SU-DHL-6 (cell line): ENCODE data around the gene PCDH12.

ENCODE experiments used
- H2AFZ ChIP-seq: fragments of 200-600 bp; sonication (generic); 2 replicates; pipeline ENCODE4 v1.6.1; 2014; ENCODE audit warnings: low read depth, mild to moderate bottlenecking, moderate library complexity, mixed read lengths, antibody characterized with exemption, low read length; ENCODE audit not compliant: severe bottlenecking
- H3F3A ChIP-seq: fragments of 200-600 bp; shearing (Covaris generic); 2 replicates; pipeline ENCODE4 v1.6.0; 2016; ENCODE audit warnings: antibody characterized with exemption, mild to moderate bottlenecking; ENCODE audit not compliant: insufficient read depth
- H3K27ac ChIP-seq: fragments of 200-600 bp; sonication (generic); 2 replicates; pipeline ENCODE4 v1.5.1; 2016; ENCODE audit warnings: low read depth, mild to moderate bottlenecking, low read length, moderate library complexity, mixed read lengths
- H3K27me3 ChIP-seq: fragments of 200-600 bp; sonication (generic), shearing (Covaris generic); 2 replicates; pipeline ENCODE4 v1.6.0; 2014; ENCODE audit warnings: mild to moderate bottlenecking, low read length
- H3K36me3 ChIP-seq: fragments of 200-600 bp; sonication (generic); 2 replicates; pipeline ENCODE4 v1.6.1; 2014; ENCODE audit warnings: mild to moderate bottlenecking, low read length, mixed read lengths
- H3K4me2 ChIP-seq: fragments of 300-600, 200-600 bp; shearing (Covaris generic), sonication (generic); 2 replicates; pipeline ENCODE4 v1.6.0; 2014; ENCODE audit warnings: low read length, low read depth, mild to moderate bottlenecking; ENCODE audit not compliant: poor library complexity, severe bottlenecking
- H3K4me3 ChIP-seq: fragments of 200-600 bp; sonication (generic); 2 replicates; pipeline ENCODE4 v1.5.1; 2014; ENCODE audit warnings: antibody characterized with exemption, low read length, mild to moderate bottlenecking, mixed read lengths; ENCODE audit not compliant: insufficient read depth, poor library complexity, severe bottlenecking
- H3K79me2 ChIP-seq: fragments of 200-600 bp; sonication (generic); 2 replicates; pipeline ENCODE4 v1.6.1; 2014; ENCODE audit warnings: mild to moderate bottlenecking, low read length, moderate library complexity; ENCODE audit not compliant: insufficient read depth
- H3K9ac ChIP-seq: fragments of 200-600 bp; sonication (generic); 2 replicates; pipeline ENCODE4 v1.7.0; 2014; ENCODE audit warnings: mild to moderate bottlenecking, low read length
- H3K9me2 ChIP-seq: fragments of 200-600 bp; sonication (generic); replicated peaks from 2 replicates; pipeline ENCODE4 v1.6.1; 2014; ENCODE audit warnings: low read length; ENCODE audit not compliant: insufficient read depth
- H3K9me3 ChIP-seq: fragments of 200-600 bp; sonication (generic); 2 replicates; pipeline ENCODE4 v1.6.1; 2014; ENCODE audit warnings: low read length, mixed read lengths; ENCODE audit not compliant: insufficient read depth
- H4K20me1 ChIP-seq: fragments of 200-600 bp; sonication (generic); 2 replicates; pipeline ENCODE4 v1.6.1; 2014; ENCODE audit warnings: low read depth, mild to moderate bottlenecking, antibody characterized with exemption, low read length, moderate library complexity, mixed read lengths
- EZH2phosphoT487 ChIP-seq: fragments of 200-600 bp; sonication (generic), shearing (Covaris generic); conservative IDR thresholded peaks from 2 replicates; pipeline ENCODE4 v1.6.1; 2018; ENCODE audit warnings: mild to moderate bottlenecking, antibody characterized with exemption, low read length, moderate library complexity, mixed read lengths
- TF ChIP-seq, protein P1 (sequence below): fragments of 200-600 bp; sonication (generic); IDR thresholded peaks from one replicate; pipeline ENCODE4 v1.5.1; 2017; ENCODE audit warnings: antibody characterized with exemption, mild to moderate bottlenecking, low read length, moderate library complexity; ENCODE audit not compliant: insufficient read depth, poor library complexity, severe bottlenecking

PCDH12 gene

GRCh38 chr5:141982626-141983025 is 24.6 kb upstream of the PCDH12 start:
- H3K36me3 ChIP-seq, result peaks cover 20% of the 10 kb centered on the region; the same call in 1 of the 2 replicates
- H3K27me3 ChIP-seq, result no peaks in the 10 kb centered on the region
- H3K9ac ChIP-seq, result no peak overlapping the region
- H3K4me2 ChIP-seq, result no peak overlapping the region
- H3K9me2 ChIP-seq, result no peaks in the 10 kb centered on the region
- no peaks in the 10 kb centered on the region for H3K9me3 ChIP-seq
- H3K79me2 ChIP-seq, result no peaks in the 10 kb centered on the region
- no peaks in the 10 kb centered on the region for H3F3A ChIP-seq
- no peak overlapping the region for H2AFZ ChIP-seq
- H4K20me1 ChIP-seq, result no peaks in the 10 kb centered on the region
- no peak overlapping the region for H3K27ac ChIP-seq
- H3K4me3 ChIP-seq, result no peak overlapping the region
- no peak for TF ChIP-seq EZH2phosphoT487
- TF ChIP-seq, protein P1, sequence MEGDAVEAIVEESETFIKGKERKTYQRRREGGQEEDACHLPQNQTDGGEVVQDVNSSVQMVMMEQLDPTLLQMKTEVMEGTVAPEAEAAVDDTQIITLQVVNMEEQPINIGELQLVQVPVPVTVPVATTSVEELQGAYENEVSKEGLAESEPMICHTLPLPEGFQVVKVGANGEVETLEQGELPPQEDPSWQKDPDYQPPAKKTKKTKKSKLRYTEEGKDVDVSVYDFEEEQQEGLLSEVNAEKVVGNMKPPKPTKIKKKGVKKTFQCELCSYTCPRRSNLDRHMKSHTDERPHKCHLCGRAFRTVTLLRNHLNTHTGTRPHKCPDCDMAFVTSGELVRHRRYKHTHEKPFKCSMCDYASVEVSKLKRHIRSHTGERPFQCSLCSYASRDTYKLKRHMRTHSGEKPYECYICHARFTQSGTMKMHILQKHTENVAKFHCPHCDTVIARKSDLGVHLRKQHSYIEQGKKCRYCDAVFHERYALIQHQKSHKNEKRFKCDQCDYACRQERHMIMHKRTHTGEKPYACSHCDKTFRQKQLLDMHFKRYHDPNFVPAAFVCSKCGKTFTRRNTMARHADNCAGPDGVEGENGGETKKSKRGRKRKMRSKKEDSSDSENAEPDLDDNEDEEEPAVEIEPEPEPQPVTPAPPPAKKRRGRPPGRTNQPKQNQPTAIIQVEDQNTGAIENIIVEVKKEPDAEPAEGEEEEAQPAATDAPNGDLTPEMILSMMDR, result no peak

DNA sequence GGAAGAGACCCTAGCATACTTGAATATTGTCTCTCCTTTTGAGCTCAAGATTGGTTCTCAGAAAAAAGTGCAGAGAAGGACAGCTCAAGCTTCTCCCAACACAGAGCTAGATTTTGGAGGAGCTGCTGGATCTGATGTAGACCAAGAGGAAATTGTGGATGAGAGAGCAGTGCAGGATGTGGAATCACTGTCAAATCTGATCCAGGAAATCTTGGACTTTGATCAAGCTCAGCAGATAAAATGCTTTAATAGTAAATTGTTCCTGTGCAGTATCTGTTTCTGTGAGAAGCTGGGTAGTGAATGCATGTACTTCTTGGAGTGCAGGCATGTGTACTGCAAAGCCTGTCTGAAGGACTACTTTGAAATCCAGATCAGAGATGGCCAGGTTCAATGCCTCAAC is 20.4 kb upstream of the PCDH12 start:
- Histone ChIP-seq H3F3A (no peaks in the 10 kb centered on the region), H3K4me3 (no peak overlapping the region), H3K36me3 (peaks cover 15% of the 10 kb centered on the region), H3K79me2 (no peaks in the 10 kb centered on the region), H3K9me2 (no peaks in the 10 kb centered on the region), H3K9ac (no peak overlapping the region), H3K4me2 (no peak overlapping the region), H3K27me3 (no peaks in the 10 kb centered on the region), H3K27ac (no peak overlapping the region), H2AFZ (no peak overlapping the region), H4K20me1 (no peaks in the 10 kb centered on the region), H3K9me3 (no peaks in the 10 kb centered on the region)
- TF ChIP-seq EZH2phosphoT487, result no peak

GRCh38 chr5:141976176-141976575 is 18.2 kb upstream of the PCDH12 start:
- TF ChIP-seq, protein P1, result no peak
- no peak for TF ChIP-seq EZH2phosphoT487
- Histone ChIP-seq H3K9me2 (no peaks in the 10 kb centered on the region), H3K4me2 (no peak overlapping the region), H3K27me3 (no peaks in the 10 kb centered on the region), H3K9ac (no peak overlapping the region), H3F3A (no peaks in the 10 kb centered on the region), H3K79me2 (no peaks in the 10 kb centered on the region), H3K4me3 (no peak overlapping the region), H3K36me3 (peaks cover 11% of the 10 kb centered on the region), H2AFZ (no peak overlapping the region), H3K9me3 (no peaks in the 10 kb centered on the region), H4K20me1 (no peaks in the 10 kb centered on the region), H3K27ac (no peak overlapping the region)

- H3K4me3 ChIP-seq, result no peak overlapping the region
These were observed 16.0 kb upstream of the PCDH12 start for GRCh38 chr5:141973871-141974595.

More at GRCh38 chr5:141973871-141974595, 16.0 kb upstream of the PCDH12 start:
- Histone ChIP-seq H3F3A (peaks cover 18% of the 10 kb centered on the region; the same call in 1 of the 2 replicates), H3K36me3 (peaks cover 11% of the 10 kb centered on the region), H3K4me2 (no peak overlapping the region), H3K27ac (no peak overlapping the region), H3K9me3 (no peaks in the 10 kb centered on the region), H3K9ac (no peak overlapping the region), H3K9me2 (no peaks in the 10 kb centered on the region), H4K20me1 (no peaks in the 10 kb centered on the region), H3K27me3 (no peaks in the 10 kb centered on the region), H3K79me2 (peaks cover 5% of the 10 kb centered on the region; the same call in 1 of the 2 replicates), H2AFZ (no peak overlapping the region)
- TF ChIP-seq EZH2phosphoT487, result no peak
- TF ChIP-seq, protein P1, result no peak
